Measurements from ENCODE around the gene CTBP2. TPM values are rescaled to one million over a fixed set of nuclear protein-coding genes. Genes with fewer than 3 reads are reported as not detected.

The CTBP2 gene
- total RNA-seq, 4 donors from 2014 or later, result 41.8 to 55.9 (median 47.1) TPM

- H3K27ac ChIP-seq, result peak overlapping the region in 1 of 4 donors; percentile 62
- no peak for DNase-seq
- no peaks in the 10 kb centered on the region for H3K27me3 ChIP-seq
- H3K4me1 ChIP-seq, result peaks cover 0 to 57% (median 32%) of the 10 kb centered on the region in 3 donors
- TF ChIP-seq CTCF (IDR thresholded peaks at IDR 0.05) (no peak), POLR2A (IDR thresholded peaks at IDR 0.05) (no peak)
- 80 to 83% methylated on average over 1 of the region's 28 CpGs for WGBS, 2 donors
- peaks cover 7 to 93% (median 24%) of the 10 kb centered on the region in 3 donors for H3K36me3 ChIP-seq
- no peak overlapping the region for H3K4me3 ChIP-seq
- intact Hi-C loops (cut with DNase I), result no loop called here
- H3K9me3 ChIP-seq, result no peaks in the 10 kb centered on the region
Measured at GRCh38 chr10:125002423-125003145, 157.8 kb downstream of the CTBP2 start.

- Histone ChIP-seq H3K9me3 (no peaks in the 10 kb centered on the region), H3K36me3 (peaks cover 13 to 98% (median 30%) of the 10 kb centered on the region in 3 donors), H3K27me3 (no peaks in the 10 kb centered on the region), H3K4me3 (no peak overlapping the region), H3K27ac (peak overlapping the region in 3 of 4 donors; percentile 43 to 62 (median 62)), H3K4me1 (peaks cover 0 to 52% (median 30%) of the 10 kb centered on the region in 3 donors)
- DNase-seq, result no peak
- TF ChIP-seq CTCF (IDR thresholded peaks at IDR 0.05), result no peak
- no peak for TF ChIP-seq POLR2A (IDR thresholded peaks at IDR 0.05)
- 80 to 90% methylated on average over 2 to 3 of the region's 12 CpGs for WGBS, 2 donors
- intact Hi-C loops (cut with DNase I), result no loop called here
Measured at GRCh38 chr10:125002047-125002422, 158.3 kb downstream of the CTBP2 start.

GRCh38 chr10:125001313-125002046 is 158.9 kb downstream of the CTBP2 start:
- Histone ChIP-seq H3K27ac (peak overlapping the region; percentile 43 to 80 (median 58)), H3K9me3 (no peaks in the 10 kb centered on the region), H3K27me3 (no peaks in the 10 kb centered on the region), H3K4me1 (peaks cover 0 to 46% (median 30%) of the 10 kb centered on the region in 3 donors), H3K36me3 (peaks cover 18 to 100% (median 32%) of the 10 kb centered on the region in 3 donors), H3K4me3 (no peak overlapping the region)
- TF ChIP-seq POLR2A (IDR thresholded peaks at IDR 0.05), result no peak
- TF ChIP-seq CTCF (IDR thresholded peaks at IDR 0.05), result no peak
- WGBS, 2 donors, result 53 to 57% methylated on average over 9 to 10 of the region's 21 CpGs
- DNase-seq, result no peak
- intact Hi-C loops (cut with DNase I), result no loop called here

DNA sequence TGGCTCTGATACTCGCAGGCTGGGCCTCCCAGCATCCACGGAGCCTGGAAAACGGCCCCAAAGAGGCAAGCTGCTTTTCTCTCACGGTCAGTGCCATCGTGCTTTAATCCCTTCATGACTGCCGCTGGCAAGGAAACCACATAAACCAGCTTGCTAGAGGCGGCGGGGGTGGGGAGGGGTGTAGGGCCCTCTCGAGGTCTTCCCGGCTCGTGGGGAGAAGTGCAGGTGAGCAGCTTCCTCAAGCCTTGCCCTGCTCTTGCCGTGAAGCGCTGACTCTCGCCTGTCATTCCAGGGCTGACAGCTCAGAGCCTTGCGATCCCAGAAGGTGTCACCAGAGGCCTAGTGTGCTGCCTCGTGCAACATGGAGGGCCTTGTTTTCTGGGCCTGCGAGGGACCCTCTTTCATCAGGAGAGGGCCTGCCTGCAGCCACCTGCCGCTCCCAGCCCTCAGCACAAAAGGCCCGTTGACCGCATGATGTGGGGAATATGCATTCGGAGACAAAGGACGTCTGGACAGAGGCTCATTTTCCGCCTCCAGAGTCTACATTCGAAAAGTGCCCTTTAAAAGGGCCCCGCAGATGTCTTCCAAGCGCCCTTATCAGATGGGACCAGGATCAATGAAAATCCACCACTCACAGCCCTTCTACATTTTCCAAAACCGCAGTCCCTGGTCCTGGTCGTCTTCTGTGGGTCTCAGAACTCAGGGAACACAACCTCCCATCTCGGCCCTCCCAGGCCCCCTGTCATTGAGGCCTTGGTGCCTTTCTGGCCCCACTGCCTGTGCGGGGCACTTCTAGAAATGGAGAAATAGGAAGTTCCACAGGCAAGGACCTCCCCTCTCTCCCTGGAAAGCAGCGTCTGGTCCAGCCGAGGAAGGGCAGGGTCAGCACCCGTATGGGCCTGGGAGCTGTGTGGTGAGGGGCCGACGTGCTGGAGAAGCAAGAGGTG is 159.7 kb downstream of the CTBP2 start:
- Histone ChIP-seq H3K4me3 (no peak overlapping the region), H3K27ac (peak overlapping the region; percentile 43 to 80 (median 58)), H3K27me3 (no peaks in the 10 kb centered on the region), H3K4me1 (peaks cover 0 to 42% (median 30%) of the 10 kb centered on the region in 3 donors), H3K9me3 (no peaks in the 10 kb centered on the region), H3K36me3 (peaks cover 18 to 100% (median 32%) of the 10 kb centered on the region in 3 donors)
- intact Hi-C loops (cut with DNase I), result no loop called here
- 85% methylated on average over 14 of the region's 35 CpGs; no CpG with 5 or more reads in 1 of the 2 donors for WGBS, 2 donors
- no peak for DNase-seq
- TF ChIP-seq POLR2A (IDR thresholded peaks at IDR 0.05) (no peak), CTCF (IDR thresholded peaks at IDR 0.05) (peak in 1 of 6 experiments; percentile 12)
